WERI-Rb-1 (cell line): ENCODE results near the gene HLA-E.
"Not testable (repeated sequence)": the region's sequence is repeated elsewhere in the genome, so short reads cannot be mapped to it uniquely, and the experiment has no call there.

Experiments
- DNase-seq: peaks from one replicate; pipeline ENCODE4 v3.0.0-alpha.2; 2020
- H3K27ac ChIP-seq: fragments of 250-450 bp; sonication (Bioruptor Pico); 2 replicates; pipeline ENCODE4 v1.5.1; 2020; ENCODE audit warnings: mild to moderate bottlenecking, moderate library complexity
- H3K27me3 ChIP-seq: fragments of 250-450 bp; sonication (Bioruptor Pico); 2 replicates; pipeline ENCODE4 v1.5.1; 2021; ENCODE audit warnings: mild to moderate bottlenecking, low read depth, moderate library complexity; ENCODE audit not compliant: insufficient read depth, severe bottlenecking
- H3K36me3 ChIP-seq: fragments of 250-450 bp; sonication (Bioruptor Pico); 2 replicates; pipeline ENCODE4 v1.5.1; 2020; ENCODE audit warnings: mild to moderate bottlenecking, moderate library complexity
- H3K4me3 ChIP-seq: 2 replicates; pipeline ENCODE4 v1.5.1; 2011; ENCODE audit warnings: low read depth, mild to moderate bottlenecking, control low read depth, low read length
- H3K9me3 ChIP-seq: fragments of 250-450 bp; sonication (Bioruptor Pico); 2 replicates; pipeline ENCODE4 v1.5.1; 2021; ENCODE audit warnings: mild to moderate bottlenecking, moderate library complexity; ENCODE audit not compliant: severe bottlenecking
- CTCF ChIP-seq: IDR thresholded peaks from 2 replicates; pipeline ENCODE4 v1.5.1; 2011; ENCODE audit warnings: low read depth, mild to moderate bottlenecking, control low read depth, inconsistent platforms, low read length

HLA-E gene

GRCh38 chr6:30520522-30520921 lies 31.2 kb downstream of the HLA-E start:
- TF ChIP-seq CTCF, result no peak
- no peak for DNase-seq
- Histone ChIP-seq H3K36me3 (no peaks in the 10 kb centered on the region), H3K9me3 (peaks cover 15% of the 10 kb centered on the region), H3K4me3 (no peak overlapping the region), H3K27ac (no peak overlapping the region), H3K27me3 (peaks cover 5% of the 10 kb centered on the region)

DNA sequence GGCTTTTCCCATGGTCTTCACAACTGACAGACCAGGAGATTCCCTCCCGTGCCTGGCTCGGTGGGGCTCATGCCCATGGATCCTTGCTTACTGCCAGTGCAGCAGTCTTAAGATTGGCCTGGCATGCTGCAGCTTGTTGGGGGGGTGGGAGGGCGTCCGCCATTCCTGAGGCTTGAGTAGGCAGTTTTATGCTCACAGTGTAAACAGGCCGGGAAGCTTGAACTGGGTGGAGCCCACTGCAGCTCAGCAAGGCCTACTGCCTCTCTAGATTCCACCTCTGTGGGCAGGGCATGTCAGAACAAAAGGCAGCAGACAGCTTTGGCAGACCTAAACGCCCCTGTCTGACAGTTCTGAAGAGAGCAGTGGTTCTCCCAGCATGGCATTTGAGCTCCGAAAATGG lies 31.8 kb downstream of the HLA-E start:
- H3K4me3 ChIP-seq, H3K36me3 ChIP-seq, DNase-seq, H3K27ac ChIP-seq, H3K27me3 ChIP-seq: not testable (repeated sequence)
- H3K9me3 ChIP-seq, result peaks cover 15% of the 10 kb centered on the region

DNA sequence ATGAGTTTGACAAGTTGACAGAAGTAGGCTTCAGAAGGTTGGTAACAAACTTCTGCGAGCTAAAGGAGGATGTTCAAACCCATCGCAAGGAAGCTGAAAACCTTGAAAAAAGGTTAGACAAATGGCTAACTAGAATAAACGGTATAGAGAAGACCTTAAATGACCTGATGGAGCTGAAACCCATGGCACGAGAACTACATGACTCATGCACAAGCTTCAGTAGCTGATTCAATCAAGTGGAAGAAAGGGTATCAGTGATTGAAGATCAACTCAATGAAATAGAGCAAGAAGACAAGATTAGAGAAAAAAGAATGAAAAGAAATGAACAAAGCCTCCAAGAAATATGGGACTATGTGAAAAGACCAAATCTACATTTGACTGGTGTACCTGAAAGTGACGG lies 32.6 kb downstream of the HLA-E start:
- not testable (repeated sequence) for H3K27me3 ChIP-seq, H3K27ac ChIP-seq, DNase-seq, H3K36me3 ChIP-seq, H3K4me3 ChIP-seq
- peaks cover 11% of the 10 kb centered on the region for H3K9me3 ChIP-seq

- H3K36me3 ChIP-seq, DNase-seq, H3K4me3 ChIP-seq, H3K27me3 ChIP-seq, H3K27ac ChIP-seq, H3K9me3 ChIP-seq: not testable (repeated sequence)
Measured at GRCh38 chr6:30526444-30526843, 37.1 kb downstream of the HLA-E start.

- not testable (repeated sequence) for H3K27ac ChIP-seq, H3K27me3 ChIP-seq, DNase-seq, H3K4me3 ChIP-seq, H3K36me3 ChIP-seq, H3K9me3 ChIP-seq
Measured at GRCh38 chr6:30529349-30529875, 40.1 kb downstream of the HLA-E start.

DNA sequence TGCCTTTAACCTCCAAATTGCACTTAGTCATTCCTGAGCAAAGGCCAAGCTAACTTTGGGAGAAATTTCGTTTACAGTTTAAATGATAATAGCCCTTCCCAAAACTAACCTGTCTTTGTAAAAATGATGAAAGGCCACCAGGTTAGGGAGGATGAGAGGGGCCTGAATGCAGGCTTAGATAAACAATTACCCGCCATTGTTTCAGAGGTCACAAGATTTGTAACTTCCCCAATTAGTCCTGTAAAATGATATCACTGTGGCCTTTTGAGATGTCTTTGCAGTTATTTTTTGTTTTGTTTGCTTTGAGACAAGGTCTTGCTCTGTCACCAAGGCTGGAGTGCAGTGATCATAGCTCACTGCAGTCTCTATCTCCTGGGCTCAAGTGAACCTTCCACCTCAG lies 40.7 kb downstream of the HLA-E start:
- no peaks in the 10 kb centered on the region for H3K27me3 ChIP-seq
- H3K36me3 ChIP-seq, result no peaks in the 10 kb centered on the region
- H3K4me3 ChIP-seq, result no peak overlapping the region
- H3K9me3 ChIP-seq, result peaks cover 8% of the 10 kb centered on the region
- H3K27ac ChIP-seq, result no peak overlapping the region
- DNase-seq, result no peak
- no peak for TF ChIP-seq CTCF

GRCh38 chr6:30533460-30534294 lies 44.4 kb downstream of the HLA-E start:
- peaks cover 2% of the 10 kb centered on the region for H3K9me3 ChIP-seq
- no peak for DNase-seq
- no peaks in the 10 kb centered on the region for H3K27me3 ChIP-seq
- H3K4me3 ChIP-seq, result no peak overlapping the region
- H3K36me3 ChIP-seq, result no peaks in the 10 kb centered on the region
- H3K27ac ChIP-seq, result no peak overlapping the region
- no peak for TF ChIP-seq CTCF

GRCh38 chr6:30537931-30538330 lies 48.6 kb downstream of the HLA-E start:
- Histone ChIP-seq H3K9me3 (no peaks in the 10 kb centered on the region), H3K27ac (no peak overlapping the region), H3K36me3 (no peaks in the 10 kb centered on the region), H3K27me3 (no peaks in the 10 kb centered on the region), H3K4me3 (no peak overlapping the region)
- no peak for DNase-seq
- no peak for TF ChIP-seq CTCF
